Measurements from ENCODE around the gene MAPK14. TPM values are rescaled to one million over a fixed set of nuclear protein-coding genes. Genes with fewer than 3 reads are reported as not detected.

Gene MAPK14
- total and polyA plus RNA-seq, 9 of the 15 experiments (the other 6 are each of a cell fraction or from before 2014, with no cell fraction given) = 8.8 to 62.7 (median 35.5) TPM

- FAIRE-seq (no peak), DNase-seq (ENCODE audit: extremely low read depth in 1 of 4, low spot score in 3 of 4) (no peak), ATAC-seq (no peak)
- Histone ChIP-seq H3K4me2 (ENCODE audit: insufficient read depth, low read length) (no peak overlapping the region), H3K4me3 (no peak overlapping the region), H3K9ac (ENCODE audit: insufficient read depth in 1 of 2, low read depth in 2 of 2, low read length in 2 of 2) (no peak overlapping the region), H3K36me3 (ENCODE audit: control insufficient read depth, insufficient read depth, low read length) (no peaks in the 10 kb centered on the region), H3K4me1 (replicated peaks in 1 of 2; ENCODE audit: control insufficient read depth in 2 of 2, insufficient read depth in 2 of 2, low read length in 2 of 2) (no peaks in the 10 kb centered on the region; a peak in 1 of 5 replicates), H4K20me1 (replicated peaks; ENCODE audit: control insufficient read depth, insufficient read depth, low read length) (0 out of 2 replicates have a peak, but pooled peaks cover 4% of the 10 kb centered on the region), H3K79me2 (ENCODE audit: control insufficient read depth, insufficient read depth, low read length) (no peaks in the 10 kb centered on the region), H3K27ac (ENCODE audit: extremely low read depth, low read depth, low read length) (no peak overlapping the region), H3K9me3 (replicated peaks; ENCODE audit: control insufficient read depth, insufficient read depth, low read depth, low read length) (no peaks in the 10 kb centered on the region), H3K9me1 (ENCODE audit: control insufficient read depth, insufficient read depth, low read length) (no peaks in the 10 kb centered on the region), H2AFZ (ENCODE audit: low read depth, low read length) (no peak overlapping the region), H3K27me3 (ENCODE audit: control insufficient read depth in 2 of 2, insufficient read depth in 2 of 2, low read length in 2 of 2) (peaks cover 11 to 17% of the 10 kb centered on the region in 2 experiments)
- ChIA-PET POLR2A (interaction anchor here (0.8 kb wide), 1 partner anchor 16 kb away, joined by 3 read pairs; no protein-coding TSS in a partner anchor), CTCF (ENCODE audit: low intra/inter-chr PET ratio) (no interaction called here)
- WGBS (ENCODE audit: insufficient coverage, low coverage, missing lambda C conversion rate) = 2% methylated on average over 3 of the region's 3 CpGs
- intact Hi-C loops (cut with micrococcal nuclease) (no loop called here), in situ Hi-C loops (cut with MboI) (no loop called here)
- no TSS peak for BruUV-seq (replicated peaks)
- TF ChIP-seq MEIS2 (IDR thresholded peaks at IDR 0.05; ENCODE audit: partially characterized antibody) (peak; percentile 71), CEBPB (tag; IDR thresholded peaks at IDR 0.05) (peak; percentile 51; the same call in 1 of the 2 replicates), MTA2 (IDR thresholded peaks at IDR 0.05; ENCODE audit: low read depth) (no peak), TSC22D4 (tag; IDR thresholded peaks at IDR 0.05) (no peak), ZBTB9 (CRISPR knock-in tag; IDR thresholded peaks at IDR 0.05) (no peak), SIN3A (IDR thresholded peaks at IDR 0.05; ENCODE audit: borderline replicate concordance in 2 of 2, control insufficient read depth in 1 of 2, low read depth in 2 of 2, low read length in 2 of 2) (no peak), CEBPG (CRISPR knock-in tag; IDR thresholded peaks at IDR 0.05) (no peak), CEBPG (tag; conservative IDR thresholded peaks at IDR 0.05 in 1 of 2, IDR thresholded peaks at IDR 0.05 in 1 of 2) (peak in 1 of 2 experiments; percentile 44; a peak in 1 of 4 replicates), ZNF77 (CRISPR knock-in tag; IDR thresholded peaks at IDR 0.05) (no peak)
- TF ChIP-seq, protein P1, sequence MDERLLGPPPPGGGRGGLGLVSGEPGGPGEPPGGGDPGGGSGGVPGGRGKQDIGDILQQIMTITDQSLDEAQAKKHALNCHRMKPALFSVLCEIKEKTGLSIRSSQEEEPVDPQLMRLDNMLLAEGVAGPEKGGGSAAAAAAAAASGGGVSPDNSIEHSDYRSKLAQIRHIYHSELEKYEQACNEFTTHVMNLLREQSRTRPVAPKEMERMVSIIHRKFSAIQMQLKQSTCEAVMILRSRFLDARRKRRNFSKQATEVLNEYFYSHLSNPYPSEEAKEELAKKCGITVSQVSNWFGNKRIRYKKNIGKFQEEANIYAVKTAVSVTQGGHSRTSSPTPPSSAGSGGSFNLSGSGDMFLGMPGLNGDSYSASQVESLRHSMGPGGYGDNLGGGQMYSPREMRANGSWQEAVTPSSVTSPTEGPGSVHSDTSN (CRISPR knock-in tag; IDR thresholded peaks at IDR 0.05; ENCODE audit: low read depth) = no peak
- TF ChIP-seq, protein P1 (tag; conservative IDR thresholded peaks at IDR 0.05; ENCODE audit: low read depth) = peak; percentile 72
- TF ChIP-seq, protein P2, sequence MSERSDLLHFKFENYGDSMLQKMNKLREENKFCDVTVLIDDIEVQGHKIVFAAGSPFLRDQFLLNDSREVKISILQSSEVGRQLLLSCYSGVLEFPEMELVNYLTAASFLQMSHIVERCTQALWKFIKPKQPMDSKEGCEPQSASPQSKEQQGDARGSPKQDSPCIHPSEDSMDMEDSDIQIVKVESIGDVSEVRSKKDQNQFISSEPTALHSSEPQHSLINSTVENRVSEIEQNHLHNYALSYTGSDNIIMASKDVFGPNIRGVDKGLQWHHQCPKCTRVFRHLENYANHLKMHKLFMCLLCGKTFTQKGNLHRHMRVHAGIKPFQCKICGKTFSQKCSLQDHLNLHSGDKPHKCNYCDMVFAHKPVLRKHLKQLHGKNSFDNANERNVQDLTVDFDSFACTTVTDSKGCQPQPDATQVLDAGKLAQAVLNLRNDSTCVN (CRISPR knock-in tag; IDR thresholded peaks at IDR 0.05) = no peak
Observed at GRCh38 chr6:36150283-36150682, 122.7 kb downstream of the MAPK14 start.
